ENCODE measurements around the gene SCD5.

- TF ChIP-seq CTCF (IDR thresholded peaks at IDR 0.05) (no peak), EZH2 (IDR thresholded peaks at IDR 0.05; ENCODE audit: borderline replicate concordance, insufficient read depth, low read depth, low read length, poor library complexity, severe bottlenecking) (no peak)
These were observed 210.6 kb downstream of the SCD5 start for GRCh38 chr4:82587826-82588540.

Measured in B cell (primary cell).